GM03348 (cell line): ENCODE results near the gene EBF4.

Source experiments
- DNase-seq: peaks from one replicate; pipeline ENCODE4 v3.0.0; 2012; ENCODE audit warnings: low spot score

The EBF4 gene

DNA sequence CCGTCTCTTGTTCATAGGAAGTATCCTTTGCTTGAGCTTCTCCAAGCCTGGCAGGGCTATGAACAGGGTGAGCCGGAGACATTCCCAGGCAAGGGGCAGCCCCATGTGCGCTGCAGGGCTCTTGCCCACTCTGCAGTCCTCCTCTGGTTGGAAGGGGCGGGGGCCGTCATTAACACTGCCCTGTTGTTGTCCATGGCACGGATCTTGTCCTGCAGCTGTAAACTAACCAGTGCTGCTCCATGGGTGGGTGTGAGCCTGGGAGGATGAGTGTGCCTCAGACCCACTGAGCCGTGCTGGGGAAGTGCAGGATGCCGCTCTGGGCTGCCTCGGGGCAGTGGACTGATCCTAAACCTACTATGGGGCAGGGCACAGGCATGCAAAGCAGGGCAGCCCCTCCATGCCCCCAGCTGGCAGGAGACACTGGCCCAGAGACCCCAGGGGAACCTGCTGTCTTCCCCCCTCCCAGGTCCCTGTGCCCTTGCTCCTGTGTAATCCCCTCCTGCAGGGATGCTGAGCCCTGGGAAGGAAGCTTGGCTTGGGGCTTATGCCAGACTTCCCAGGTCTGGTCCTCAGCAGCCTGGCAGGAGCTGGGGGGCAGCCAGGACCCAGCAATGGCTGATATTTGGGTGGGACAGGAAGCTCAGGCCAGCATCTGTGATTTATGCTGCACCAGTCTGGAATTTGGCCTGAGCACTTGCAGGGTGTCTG, 8.5 kb downstream of the EBF4 start:
- no peak for DNase-seq

DNA sequence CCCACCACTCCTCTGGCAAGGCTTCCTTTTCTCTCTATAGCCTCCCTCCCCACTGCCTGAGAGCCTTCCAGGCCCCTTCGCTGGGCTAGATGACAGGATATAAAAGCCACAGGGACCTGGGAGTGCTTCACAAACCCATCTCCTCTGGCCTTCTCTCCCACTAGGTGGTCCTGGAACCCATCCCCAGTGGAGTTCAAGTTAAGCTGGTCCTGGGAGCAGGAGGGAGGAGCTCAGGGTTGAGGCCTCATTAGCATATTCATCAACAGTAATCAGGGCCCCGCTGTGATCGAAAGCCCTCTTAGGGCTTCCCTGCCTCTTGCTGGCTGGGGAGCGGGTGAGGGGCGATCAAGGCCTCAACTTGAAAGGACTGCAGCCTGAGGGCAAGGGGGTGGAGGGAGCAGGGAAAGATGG, 9.1 kb downstream of the EBF4 start:
- DNase-seq, result no peak

DNA sequence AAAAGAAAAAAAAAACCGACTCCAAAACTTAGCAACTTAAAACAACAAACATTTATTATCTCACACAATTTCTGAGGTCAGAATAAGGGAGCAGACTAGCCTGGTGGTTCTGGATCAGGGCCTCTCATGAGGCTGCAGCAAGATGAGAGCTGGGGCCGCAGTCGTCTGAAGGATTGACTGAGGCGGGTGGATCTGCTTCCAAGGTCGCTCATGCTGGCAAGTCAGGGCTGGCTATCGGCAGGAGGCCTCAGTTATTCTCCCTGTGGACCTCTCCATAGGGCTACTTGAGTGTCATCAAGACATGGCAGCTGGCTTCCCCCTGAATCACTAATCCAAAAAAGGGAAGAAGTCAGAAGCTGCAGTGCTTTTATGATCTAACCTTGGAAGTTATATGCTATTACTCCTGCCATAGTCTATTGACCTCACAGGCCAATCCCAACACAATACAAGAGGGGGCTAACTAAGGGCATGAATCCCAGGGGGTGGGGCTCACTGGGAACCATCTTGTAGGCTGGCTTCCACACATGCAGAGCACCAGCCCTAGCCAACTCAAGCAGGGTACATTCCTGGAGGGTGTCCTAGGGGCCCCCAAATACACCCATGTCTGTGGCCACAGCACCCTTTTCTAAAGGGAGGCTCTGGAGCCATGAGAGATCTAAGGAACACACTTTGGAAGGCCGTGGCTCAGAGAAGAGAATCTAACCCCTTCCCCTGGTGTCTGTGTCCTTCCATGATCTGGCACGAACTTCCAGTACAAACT, 11.3 kb downstream of the EBF4 start:
- DNase-seq, result no peak

- no peak for DNase-seq
Measured at GRCh38 chr20:2705931-2706645, 13.5 kb downstream of the EBF4 start.

DNA sequence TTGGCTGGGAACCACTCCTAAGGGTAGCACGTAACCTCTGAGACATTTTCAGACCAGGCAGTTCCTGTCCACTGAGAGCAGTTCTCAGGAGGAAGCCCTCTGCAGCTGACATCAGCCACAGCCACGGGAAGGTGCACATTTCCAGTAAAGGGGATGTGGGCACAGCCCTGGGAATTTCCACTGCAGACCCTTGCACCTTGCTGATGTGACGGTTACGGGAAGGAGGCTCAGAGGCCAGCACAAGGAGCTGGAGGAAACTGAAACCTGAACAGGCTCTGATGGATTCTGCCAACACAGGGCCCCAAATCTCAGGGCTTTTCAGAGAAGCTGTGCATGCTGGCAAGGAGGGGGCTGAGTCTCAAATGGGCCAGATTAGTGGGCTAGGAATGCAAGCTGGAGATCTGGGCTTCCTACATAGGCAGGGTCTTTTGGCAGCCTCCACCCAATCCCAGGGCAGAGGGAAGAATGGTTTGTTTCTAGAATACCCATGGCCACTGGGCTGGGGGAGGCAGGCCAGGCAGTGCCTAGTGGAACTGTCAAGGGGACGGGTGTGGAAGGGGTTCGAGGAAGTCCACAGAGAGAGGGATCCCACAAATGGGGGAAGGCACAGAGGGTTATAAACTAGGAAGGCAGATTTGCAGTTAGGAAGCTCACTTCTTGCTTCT, 14.2 kb downstream of the EBF4 start:
- no peak for DNase-seq

- DNase-seq, result no peak
Measured at GRCh38 chr20:2707353-2708072, 14.9 kb downstream of the EBF4 start.

- DNase-seq, result no peak
Measured at GRCh38 chr20:2708073-2708415, 15.5 kb downstream of the EBF4 start.

DNA sequence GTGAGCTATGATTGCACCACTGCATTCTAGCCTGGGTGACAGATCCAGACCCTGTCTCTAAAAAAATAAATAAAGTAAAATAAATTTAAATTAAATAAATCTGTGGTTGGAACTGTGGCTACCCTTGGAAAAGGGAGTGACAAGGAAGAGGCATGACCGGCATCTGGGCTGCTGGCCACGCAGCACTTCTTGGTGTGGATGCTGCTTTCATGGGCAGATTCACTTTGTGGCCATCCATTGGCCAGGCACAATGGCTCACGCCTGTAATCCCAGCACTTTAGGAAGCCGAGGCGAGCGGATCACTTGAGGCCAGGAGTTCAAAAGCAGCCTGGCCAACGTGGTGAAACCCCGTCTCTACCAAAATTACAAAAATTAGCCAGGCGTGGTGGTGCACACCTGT, 16.1 kb downstream of the EBF4 start:
- no peak for DNase-seq

- DNase-seq, result no peak
Measured at GRCh38 chr20:2709205-2709981, 16.8 kb downstream of the EBF4 start.

- no peak for DNase-seq
Measured at GRCh38 chr20:2713285-2713684, 20.7 kb downstream of the EBF4 start.

DNA sequence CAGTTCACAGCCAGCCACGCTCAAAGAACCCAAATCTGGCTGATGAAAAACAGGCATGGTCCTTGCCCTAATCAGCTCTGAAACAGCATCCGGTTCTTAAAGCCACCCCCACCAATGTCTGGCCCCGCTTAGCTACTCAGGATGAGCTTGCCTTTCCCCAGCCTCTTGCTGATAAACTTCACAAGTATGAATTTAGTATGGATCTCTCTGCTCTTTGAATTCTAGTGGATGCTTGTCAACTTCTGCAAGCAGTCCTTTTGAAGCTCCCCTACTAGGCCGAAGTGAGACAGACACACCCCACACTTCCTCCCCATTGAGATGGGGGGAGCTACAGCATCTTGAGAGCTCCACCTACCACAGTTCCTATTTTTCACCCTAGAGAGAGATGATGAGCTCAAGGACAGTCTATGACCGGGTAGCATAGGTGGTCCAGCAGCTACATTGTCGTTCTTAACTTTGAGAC, 36.7 kb downstream of the EBF4 start:
- DNase-seq, result no peak

DNA sequence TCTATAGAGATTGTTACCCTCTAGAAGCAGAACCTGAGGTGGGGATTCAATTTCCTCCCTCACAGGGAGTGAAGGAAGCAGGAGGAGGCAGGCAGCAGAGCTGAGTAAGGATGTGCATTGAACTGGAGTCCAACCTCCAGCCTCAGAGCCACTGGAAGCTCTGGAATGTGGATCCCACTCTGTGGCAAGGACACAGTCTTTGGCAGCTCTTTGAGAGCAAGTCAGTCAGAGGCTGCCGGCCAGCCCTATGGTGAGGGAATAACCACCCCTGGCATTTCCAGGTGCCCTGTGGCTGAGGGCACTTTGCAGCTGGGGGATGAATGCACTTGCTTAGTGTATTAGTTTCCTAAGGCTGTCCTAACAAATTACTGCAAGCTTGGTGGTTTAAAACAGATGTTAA, 37.2 kb downstream of the EBF4 start:
- DNase-seq, result peak; percentile 37

GRCh38 chr20:2734899-2735298, 42.3 kb downstream of the EBF4 start:
- no peak for DNase-seq

DNA sequence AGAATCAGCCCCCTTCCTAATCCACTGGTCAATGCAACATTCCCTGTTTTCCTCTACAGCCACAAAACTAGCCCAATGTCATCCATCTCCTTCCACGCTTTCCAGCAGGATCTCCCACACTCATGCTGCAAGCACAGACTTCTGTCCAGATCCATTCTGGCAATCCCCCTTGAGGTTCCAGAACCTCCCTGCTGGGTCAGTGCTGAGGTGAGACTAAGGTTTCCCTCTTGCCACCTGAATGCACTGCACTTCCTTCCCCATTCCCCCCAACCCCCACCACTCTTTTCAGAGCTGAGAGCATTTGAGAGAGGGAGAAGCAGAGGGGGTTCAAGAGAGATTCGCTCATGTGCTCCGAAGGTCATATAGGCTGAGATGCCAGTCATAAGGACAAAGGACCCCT, 43.9 kb downstream of the EBF4 start:
- no peak for DNase-seq

- no peak for DNase-seq
Measured at GRCh38 chr20:2738331-2739041, 45.9 kb downstream of the EBF4 start.

- DNase-seq, result no peak
Measured at GRCh38 chr20:2739042-2739398, 46.4 kb downstream of the EBF4 start.

GRCh38 chr20:2740702-2741101, 48.1 kb downstream of the EBF4 start:
- DNase-seq, result no peak

DNA sequence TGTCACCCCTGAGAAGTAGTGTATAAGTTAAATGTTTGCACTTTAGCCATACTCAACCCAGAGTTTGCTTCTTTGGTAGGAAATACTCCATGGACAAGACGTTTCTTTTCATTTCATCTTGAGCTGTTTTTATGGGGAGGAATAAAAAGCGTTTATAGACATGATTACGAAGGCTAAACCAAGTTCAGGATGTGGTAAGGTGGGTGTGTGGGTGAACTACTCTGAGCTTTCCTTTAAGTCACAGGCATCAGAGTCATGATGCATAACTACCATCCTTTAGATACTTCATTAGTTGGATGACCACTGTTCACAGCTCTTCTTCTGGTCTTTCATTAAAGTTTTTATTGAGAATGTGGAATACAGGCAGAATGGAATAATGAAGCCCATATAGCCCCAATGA, 48.9 kb downstream of the EBF4 start:
- no peak for DNase-seq

- DNase-seq, result no peak
Measured at GRCh38 chr20:2741881-2742280, 49.3 kb downstream of the EBF4 start.

GRCh38 chr20:2742431-2742830, 49.9 kb downstream of the EBF4 start:
- DNase-seq, result no peak
